ENCODE measurements around the gene ATP2C1. TPM values are rescaled to one million over a fixed set of nuclear protein-coding genes. Genes with fewer than 3 reads are reported as not detected.

Gene ATP2C1
- total RNA-seq, 1 donor from 2014 or later = 34.1 TPM

GRCh38 chr3:130878464-130878863 is 15.4 kb upstream of the ATP2C1 start:
- Histone ChIP-seq H3K4me3 (no peak overlapping the region), H3K27ac (no peak overlapping the region), H3K4me1 (no peaks in the 10 kb centered on the region), H3K9me3 (no peaks in the 10 kb centered on the region), H3K27me3 (no peaks in the 10 kb centered on the region), H3K36me3 (no peaks in the 10 kb centered on the region)
- no peak for DNase-seq (ENCODE audit: extremely low spot score in 2 of 2)
- no peak for TF ChIP-seq POLR2AphosphoS5 (IDR thresholded peaks at IDR 0.05; ENCODE audit: insufficient read depth in 1 of 2, low read depth in 1 of 2)
- no peak for TF ChIP-seq POLR2A (IDR thresholded peaks at IDR 0.05)
- TF ChIP-seq CTCF (IDR thresholded peaks at IDR 0.05) = no peak
- intact Hi-C loops (cut with DNase I) = no loop called here

- no peak for TF ChIP-seq POLR2AphosphoS5 (IDR thresholded peaks at IDR 0.05; ENCODE audit: insufficient read depth in 1 of 2, low read depth in 1 of 2)
- TF ChIP-seq CTCF (IDR thresholded peaks at IDR 0.05) = no peak
- TF ChIP-seq POLR2A (IDR thresholded peaks at IDR 0.05) = no peak
- intact Hi-C loops (cut with DNase I) = no loop called here
- Histone ChIP-seq H3K4me1 (no peaks in the 10 kb centered on the region), H3K4me3 (no peak overlapping the region), H3K27me3 (no peaks in the 10 kb centered on the region), H3K27ac (no peak overlapping the region), H3K9me3 (no peaks in the 10 kb centered on the region), H3K36me3 (no peaks in the 10 kb centered on the region)
- no peak for DNase-seq (ENCODE audit: extremely low spot score in 2 of 2)
These were observed 4.4 kb upstream of the ATP2C1 start for GRCh38 chr3:130889416-130889946.

GRCh38 chr3:130892759-130893375 is 1.0 kb upstream of the ATP2C1 start:
- TF ChIP-seq POLR2A (IDR thresholded peaks at IDR 0.05) (no peak), CTCF (IDR thresholded peaks at IDR 0.05) (peak; percentile 70 to 86 (median 84)), POLR2AphosphoS5 (IDR thresholded peaks at IDR 0.05; ENCODE audit: insufficient read depth in 1 of 2, low read depth in 1 of 2) (peak in 1 of 2 donors; percentile 56)

GRCh38 chr3:130894130-130894985 is 474 bp downstream of the ATP2C1 start:
- TF ChIP-seq CTCF (IDR thresholded peaks at IDR 0.05) (no peak), POLR2AphosphoS5 (IDR thresholded peaks at IDR 0.05; ENCODE audit: insufficient read depth in 1 of 2, low read depth in 1 of 2) (no peak), POLR2A (IDR thresholded peaks at IDR 0.05) (no peak)
- intact Hi-C loops (cut with DNase I) = no loop called here
- Histone ChIP-seq H3K4me3 (peak overlapping the region; percentile 65 to 67), H3K27ac (peak overlapping the region; percentile 95), H3K9me3 (no peaks in the 10 kb centered on the region), H3K4me1 (peaks cover 32% of the 10 kb centered on the region), H3K36me3 (no peaks in the 10 kb centered on the region), H3K27me3 (no peaks in the 10 kb centered on the region)
- DNase-seq (ENCODE audit: extremely low spot score in 2 of 2) = no peak

More at GRCh38 chr3:130892759-130893375, 1.0 kb upstream of the ATP2C1 start:
- intact Hi-C loops (cut with DNase I) = no loop called here
- H3K36me3 ChIP-seq = no peaks in the 10 kb centered on the region
- H3K4me1 ChIP-seq = peaks cover 30% of the 10 kb centered on the region
- H3K9me3 ChIP-seq = no peaks in the 10 kb centered on the region
- H3K4me3 ChIP-seq = peak overlapping the region; percentile 65 to 67
- no peaks in the 10 kb centered on the region for H3K27me3 ChIP-seq
- no peak for DNase-seq (ENCODE audit: extremely low spot score in 2 of 2)
- H3K27ac ChIP-seq = peak overlapping the region; percentile 95
